KOPT-K1 (cell line): Measurements from ENCODE around the gene FAM13A.

Experiments used
- H3K27ac ChIP-seq: fragments of 200-600 bp; sonication (generic); 2 replicates; pipeline ENCODE4 v1.5.1; 2016; ENCODE audit warnings: antibody characterized with exemption, mild to moderate bottlenecking, low read depth, low read length; ENCODE audit not compliant: poor library complexity, severe bottlenecking
- H3K36me3 ChIP-seq: fragments of 200-600 bp; sonication (generic); 2 replicates; pipeline ENCODE4 v1.5.1; 2017; ENCODE audit warnings: antibody characterized with exemption, mild to moderate bottlenecking, low read length, moderate library complexity; ENCODE audit not compliant: insufficient read depth
- H3K9me3 ChIP-seq: fragments of 200-600 bp; sonication (generic); 2 replicates; pipeline ENCODE4 v1.5.1; 2017; ENCODE audit warnings: antibody characterized with exemption, low read length, mild to moderate bottlenecking; ENCODE audit not compliant: insufficient read depth, poor library complexity, severe bottlenecking

Gene FAM13A

DNA sequence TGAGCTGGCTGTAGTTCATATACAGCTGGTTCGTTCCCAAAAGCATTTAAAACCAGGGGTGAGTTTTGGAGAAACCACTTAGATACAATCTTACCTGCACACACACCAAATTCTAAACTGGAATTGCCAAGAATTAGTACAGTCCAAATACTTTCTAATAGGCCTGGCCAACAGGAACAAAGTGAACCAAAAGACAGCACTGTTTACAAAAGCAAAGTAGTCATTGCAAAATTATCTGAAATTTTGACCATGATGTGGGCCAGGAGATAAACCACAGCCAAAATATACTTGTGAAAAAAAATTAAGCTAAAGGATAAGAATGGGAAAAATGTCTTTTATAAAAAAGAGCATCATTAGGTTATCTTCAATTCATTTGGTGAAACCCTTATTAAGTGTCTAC is 321.4 kb downstream of the FAM13A start:
- Histone ChIP-seq H3K36me3 (no peaks in the 10 kb centered on the region), H3K9me3 (no peaks in the 10 kb centered on the region), H3K27ac (no peak overlapping the region)

DNA sequence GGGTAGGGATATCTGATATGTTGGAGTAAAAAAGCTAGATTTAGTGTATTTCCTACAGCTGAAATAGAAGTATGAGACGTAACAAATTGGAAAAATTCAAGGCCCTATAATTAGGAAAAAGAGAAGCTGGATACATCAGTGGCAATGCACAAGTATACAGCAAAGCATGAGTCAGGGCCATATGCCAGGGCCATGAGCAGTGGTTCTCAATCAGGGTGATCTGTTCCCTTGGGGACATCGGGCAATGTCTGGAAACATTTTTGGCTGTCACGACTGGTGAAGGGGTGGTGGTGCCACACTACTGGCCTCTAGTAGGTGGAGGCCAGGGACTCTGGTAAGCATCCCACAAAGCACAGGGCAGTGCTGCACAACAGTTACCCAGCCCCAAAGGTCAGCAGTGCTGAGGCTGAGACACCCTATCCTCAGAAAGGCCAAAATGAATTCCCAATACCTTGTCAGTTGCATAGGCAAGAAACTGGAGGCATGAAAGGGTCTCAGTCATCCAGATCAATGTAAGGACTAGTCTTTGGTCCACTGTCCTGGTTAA is 322.5 kb downstream of the FAM13A start:
- H3K27ac ChIP-seq, result no peak overlapping the region

DNA sequence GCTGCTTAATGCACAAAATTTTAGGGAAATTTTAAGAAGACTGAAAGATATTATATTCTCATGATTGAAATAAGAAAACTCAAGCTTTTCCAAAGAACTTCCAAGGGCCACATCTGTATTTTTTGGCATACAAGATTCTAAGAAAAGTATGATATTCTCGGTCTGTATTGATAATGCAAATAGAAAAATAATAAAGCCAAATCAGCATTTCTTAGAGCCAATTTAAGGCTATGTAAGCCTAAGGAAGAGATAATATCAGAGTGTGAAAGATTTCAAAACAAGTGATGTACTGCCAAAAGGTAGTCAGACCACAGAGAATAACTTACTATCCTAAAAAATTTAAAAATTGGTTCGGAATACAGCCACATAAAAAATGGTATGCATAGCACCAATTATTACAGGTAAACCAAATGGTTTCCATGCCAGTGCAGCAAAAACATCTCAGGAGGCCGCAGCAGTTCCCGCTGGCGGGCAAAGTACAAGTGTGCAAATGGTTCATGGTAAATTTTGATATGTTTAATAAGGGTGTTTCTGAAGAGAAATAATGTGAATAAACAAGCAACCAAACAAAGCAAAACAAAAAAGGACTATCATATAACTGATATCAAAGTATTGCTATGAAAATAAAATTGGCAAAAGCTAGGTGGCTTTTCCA is 324.1 kb downstream of the FAM13A start:
- Histone ChIP-seq H3K36me3 (no peaks in the 10 kb centered on the region), H3K9me3 (no peaks in the 10 kb centered on the region), H3K27ac (no peak overlapping the region)

More for the DNA sequence above, 322.5 kb downstream of the FAM13A start:
- Histone ChIP-seq H3K9me3 (no peaks in the 10 kb centered on the region), H3K36me3 (no peaks in the 10 kb centered on the region)

- Histone ChIP-seq H3K36me3 (no peaks in the 10 kb centered on the region), H3K27ac (no peak overlapping the region)
Measured at GRCh38 chr4:88731381-88731780, 325.6 kb downstream of the FAM13A start.

GRCh38 chr4:88730811-88731210 is 326.2 kb downstream of the FAM13A start:
- no peaks in the 10 kb centered on the region for H3K9me3 ChIP-seq
- H3K36me3 ChIP-seq, result no peaks in the 10 kb centered on the region
- no peak overlapping the region for H3K27ac ChIP-seq

More at GRCh38 chr4:88731381-88731780, 325.6 kb downstream of the FAM13A start:
- H3K9me3 ChIP-seq, result no peaks in the 10 kb centered on the region

DNA sequence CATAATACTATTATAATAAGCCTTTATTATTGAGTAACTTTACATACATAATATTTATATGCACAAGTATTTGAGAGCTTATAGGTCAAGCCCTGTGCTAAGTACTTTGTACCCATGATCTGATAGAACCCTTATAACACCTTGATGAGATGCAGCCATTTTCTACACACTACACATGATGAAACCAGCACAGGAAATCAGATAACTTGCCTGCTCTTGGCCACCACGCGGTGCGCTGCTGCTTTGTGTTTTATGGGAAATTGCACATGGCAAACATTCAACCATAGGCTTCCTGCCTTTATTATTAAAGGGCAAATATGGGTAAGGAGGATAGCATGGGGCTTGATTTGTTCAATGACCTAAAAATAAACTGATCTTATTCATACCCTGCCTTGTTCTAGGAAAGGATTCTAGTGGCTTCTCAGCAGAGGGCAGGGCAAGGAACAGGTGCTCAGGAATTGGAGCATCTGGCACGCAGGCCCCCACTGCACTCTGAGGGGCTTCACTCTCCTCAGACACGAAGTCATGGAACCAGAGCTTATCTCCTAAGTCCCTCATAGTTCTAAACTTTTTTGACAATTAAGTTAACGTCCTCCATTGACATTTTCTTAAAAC is 327.7 kb downstream of the FAM13A start:
- H3K9me3 ChIP-seq, result no peaks in the 10 kb centered on the region
- no peaks in the 10 kb centered on the region for H3K36me3 ChIP-seq
- no peak overlapping the region for H3K27ac ChIP-seq

DNA sequence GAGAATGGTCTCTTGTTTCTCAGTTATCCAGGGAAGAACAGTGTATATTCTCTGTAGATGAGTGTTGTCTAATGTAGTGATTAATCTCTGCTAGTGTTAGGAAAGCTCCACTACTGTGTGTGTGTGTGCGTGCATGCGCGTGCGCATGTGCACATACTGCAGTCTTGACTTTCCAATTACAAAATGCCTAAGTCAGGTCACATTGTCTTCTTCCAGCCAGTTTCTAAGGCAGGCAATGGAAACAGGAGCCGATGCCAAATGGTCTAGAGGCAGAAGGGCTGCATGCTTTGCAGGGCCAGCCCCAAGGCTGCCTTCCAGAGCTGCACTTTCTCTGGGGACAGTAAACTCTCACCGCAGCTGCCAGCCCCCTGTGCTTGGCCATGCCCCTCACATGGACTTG is 328.8 kb downstream of the FAM13A start:
- Histone ChIP-seq H3K27ac (no peak overlapping the region), H3K36me3 (no peaks in the 10 kb centered on the region), H3K9me3 (no peaks in the 10 kb centered on the region)

DNA sequence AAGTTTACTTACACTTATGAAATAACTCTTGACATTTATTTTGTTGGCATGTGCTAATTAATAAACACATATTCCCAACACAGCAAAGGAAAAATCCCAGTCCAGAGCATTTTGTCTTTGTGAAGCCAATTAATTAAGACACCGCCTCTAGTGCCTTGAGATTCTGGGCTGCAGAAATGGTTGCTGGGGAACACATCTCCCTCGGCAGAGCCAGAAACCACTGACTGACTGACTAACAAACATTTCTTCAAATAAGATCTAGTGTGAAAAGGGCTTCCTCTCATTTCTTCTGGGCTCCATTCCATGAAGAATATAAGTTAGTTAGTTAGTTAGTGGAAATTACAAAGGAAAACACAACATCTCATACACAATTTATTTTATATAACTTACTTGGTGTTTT is 331.0 kb downstream of the FAM13A start:
- Histone ChIP-seq H3K9me3 (no peaks in the 10 kb centered on the region), H3K27ac (no peak overlapping the region), H3K36me3 (peaks cover 4% of the 10 kb centered on the region; the same call in 1 of the 2 replicates)

DNA sequence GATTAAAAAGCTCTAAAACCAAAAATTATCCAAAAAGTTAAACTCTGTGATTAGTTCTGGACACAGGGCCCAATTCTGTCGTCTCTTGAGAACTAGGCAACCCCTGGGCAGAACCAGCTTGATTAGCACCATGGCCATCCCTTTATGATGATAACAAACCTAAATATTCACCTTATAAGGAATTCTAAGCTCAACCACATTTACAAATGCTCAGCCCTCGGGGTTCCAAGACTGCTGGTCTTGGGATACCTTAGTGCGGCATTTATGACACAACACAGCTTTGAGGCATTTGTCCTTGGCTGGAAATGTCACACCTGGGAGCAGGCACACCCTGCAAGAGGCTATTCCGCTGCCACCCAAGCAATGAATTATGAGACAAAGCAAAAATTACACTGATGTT is 331.8 kb downstream of the FAM13A start:
- H3K27ac ChIP-seq, result no peak overlapping the region
- H3K9me3 ChIP-seq, result no peaks in the 10 kb centered on the region

DNA sequence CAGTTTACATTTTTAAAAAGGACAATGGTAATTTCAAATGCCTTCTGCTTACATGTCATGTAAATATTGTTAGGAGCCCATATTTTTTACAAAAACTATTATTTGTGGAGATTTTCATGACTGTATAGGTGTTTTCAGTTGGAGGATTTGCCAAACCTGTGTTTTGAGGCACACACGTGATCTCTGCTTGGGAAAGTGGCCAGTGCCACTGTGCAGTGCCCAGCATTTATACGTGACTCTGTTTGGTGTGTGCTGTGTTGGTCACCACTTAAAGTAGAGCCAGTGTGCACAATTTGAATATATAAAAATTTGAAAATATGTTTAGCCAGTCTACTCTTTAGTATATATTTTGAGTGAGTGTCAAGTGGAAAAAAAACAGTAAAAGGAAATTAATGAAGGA is 332.6 kb downstream of the FAM13A start:
- Histone ChIP-seq H3K9me3 (no peaks in the 10 kb centered on the region), H3K27ac (no peak overlapping the region), H3K36me3 (peaks cover 4% of the 10 kb centered on the region; the same call in 1 of the 2 replicates)

More for the DNA sequence above, 331.8 kb downstream of the FAM13A start:
- peaks cover 4% of the 10 kb centered on the region; the same call in 1 of the 2 replicates for H3K36me3 ChIP-seq

DNA sequence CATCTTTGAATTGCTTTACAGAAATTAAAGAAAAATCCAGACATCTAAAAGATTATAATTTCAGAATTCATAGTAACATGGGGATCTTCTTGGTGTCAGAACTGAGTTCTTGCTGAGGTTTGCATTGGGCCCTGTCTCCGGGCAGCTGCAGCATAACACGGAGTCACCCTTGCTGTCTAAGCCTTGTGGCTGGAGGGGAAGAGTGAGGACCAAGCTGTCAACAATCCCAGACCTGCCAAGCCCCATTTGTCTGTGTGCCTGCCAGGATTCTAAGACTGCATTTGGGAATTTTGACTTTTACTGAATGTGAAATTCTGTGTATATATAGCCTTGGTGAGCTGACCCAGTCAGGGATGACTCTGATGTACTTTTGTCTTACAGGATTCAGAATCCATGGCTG is 334.2 kb downstream of the FAM13A start:
- no peak overlapping the region for H3K27ac ChIP-seq
- peaks cover 6% of the 10 kb centered on the region for H3K9me3 ChIP-seq
- H3K36me3 ChIP-seq, result peaks cover 5% of the 10 kb centered on the region; the same call in 1 of the 2 replicates

- Histone ChIP-seq H3K9me3 (peaks cover 11% of the 10 kb centered on the region), H3K36me3 (peaks cover 9% of the 10 kb centered on the region; the same call in 1 of the 2 replicates), H3K27ac (no peak overlapping the region)
Measured at GRCh38 chr4:88722276-88722780, 334.7 kb downstream of the FAM13A start.

DNA sequence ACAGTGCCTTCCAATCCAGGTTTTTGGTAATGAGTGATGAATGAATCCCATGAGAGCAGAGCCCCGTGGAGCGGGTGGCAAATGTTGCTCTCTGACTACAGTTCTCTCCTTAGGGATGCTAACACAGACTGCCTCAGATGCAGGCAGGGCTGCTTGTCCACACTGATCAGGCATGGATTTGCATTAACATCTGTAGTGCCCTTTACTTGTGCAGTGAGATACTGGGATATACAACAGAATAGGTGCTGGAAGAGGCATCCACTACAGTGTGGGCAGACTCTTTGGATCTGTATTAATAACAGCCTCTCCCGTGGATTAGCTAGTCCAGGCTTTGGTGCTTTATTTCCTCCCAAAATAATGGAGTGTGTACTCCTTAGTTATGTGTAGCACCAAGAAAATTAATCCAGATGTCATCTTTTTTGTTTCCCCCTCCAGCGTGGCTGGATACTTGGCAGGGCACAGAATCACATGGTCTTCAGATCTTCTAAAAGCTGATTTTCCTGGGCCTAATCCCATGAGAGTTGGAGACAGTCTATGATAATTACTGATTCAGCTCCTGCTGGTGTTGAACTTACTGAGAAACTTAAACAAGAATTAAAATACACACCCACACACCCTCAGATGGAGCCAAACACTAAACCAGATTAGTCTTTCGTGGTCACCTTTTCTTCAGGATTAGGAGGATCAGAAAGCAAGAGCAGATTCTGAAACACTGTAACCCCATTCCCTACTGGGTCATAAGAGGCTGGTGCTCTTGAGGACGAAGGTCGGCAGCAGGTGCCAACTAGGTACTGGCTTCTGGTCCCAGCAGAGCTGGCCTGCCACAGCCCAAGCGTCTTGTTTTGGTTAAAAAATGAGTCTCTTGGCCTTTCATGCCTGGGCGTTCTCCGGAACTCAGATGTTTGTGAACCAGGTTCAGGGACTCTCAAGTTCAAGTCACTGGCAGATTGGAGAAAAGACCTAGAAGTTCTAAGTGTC is 336.2 kb downstream of the FAM13A start:
- H3K9me3 ChIP-seq, result peaks cover 22% of the 10 kb centered on the region
- H3K36me3 ChIP-seq, result peaks cover 9% of the 10 kb centered on the region; the same call in 1 of the 2 replicates
- no peak overlapping the region for H3K27ac ChIP-seq

- peaks cover 9% of the 10 kb centered on the region; the same call in 1 of the 2 replicates for H3K36me3 ChIP-seq
- H3K9me3 ChIP-seq, result peaks cover 22% of the 10 kb centered on the region
- H3K27ac ChIP-seq, result no peak overlapping the region
Measured at GRCh38 chr4:88719381-88719780, 337.6 kb downstream of the FAM13A start.
